HG02981 (cell line): Measurements from ENCODE around the gene HECTD3.
"Not testable (repeated sequence)": the region's sequence is repeated elsewhere in the genome, so short reads cannot be mapped to it uniquely, and the experiment has no call there.

Experiments
- ATAC-seq: cut with Tn5 transposase; IDR thresholded peaks from one replicate; pipeline ENCODE4 v1.9.1; 2021; ENCODE audit warnings: mild to moderate bottlenecking, moderate library complexity; ENCODE audit not compliant: unreplicated experiment

HECTD3 gene

DNA sequence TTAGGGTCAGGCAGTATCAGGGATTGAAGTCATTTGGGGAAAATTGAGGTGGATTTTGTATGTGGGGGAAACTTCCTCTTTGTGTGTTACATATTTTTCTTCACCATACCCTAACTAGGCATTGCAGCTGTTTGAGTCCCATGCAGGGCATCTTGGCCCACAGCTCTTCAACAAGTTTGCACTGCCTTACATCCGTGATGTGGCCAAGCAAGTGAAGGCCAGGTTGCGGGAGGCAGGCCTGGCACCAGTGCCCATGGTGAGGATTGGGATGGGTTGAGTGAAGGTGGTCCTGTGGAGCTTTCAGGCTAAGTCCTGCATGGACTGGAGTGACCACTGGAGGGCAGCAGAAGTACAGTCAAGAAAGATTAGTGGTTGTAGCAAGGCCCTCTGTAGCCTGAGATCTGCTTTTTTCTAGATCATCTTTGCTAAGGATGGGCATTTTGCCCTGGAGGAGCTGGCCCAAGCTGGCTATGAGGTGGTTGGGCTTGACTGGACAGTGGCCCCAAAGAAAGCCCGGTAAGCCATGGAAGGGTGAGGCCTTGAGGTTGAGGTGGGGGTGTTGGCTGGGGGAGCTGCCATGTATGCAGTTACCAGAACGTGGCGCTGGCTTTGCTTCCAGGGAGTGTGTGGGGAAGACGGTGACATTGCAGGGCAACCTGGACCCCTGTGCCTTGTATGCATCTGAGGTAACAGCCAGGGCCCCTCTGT is 3.4 kb upstream of the HECTD3 start:
- no peak for ATAC-seq

DNA sequence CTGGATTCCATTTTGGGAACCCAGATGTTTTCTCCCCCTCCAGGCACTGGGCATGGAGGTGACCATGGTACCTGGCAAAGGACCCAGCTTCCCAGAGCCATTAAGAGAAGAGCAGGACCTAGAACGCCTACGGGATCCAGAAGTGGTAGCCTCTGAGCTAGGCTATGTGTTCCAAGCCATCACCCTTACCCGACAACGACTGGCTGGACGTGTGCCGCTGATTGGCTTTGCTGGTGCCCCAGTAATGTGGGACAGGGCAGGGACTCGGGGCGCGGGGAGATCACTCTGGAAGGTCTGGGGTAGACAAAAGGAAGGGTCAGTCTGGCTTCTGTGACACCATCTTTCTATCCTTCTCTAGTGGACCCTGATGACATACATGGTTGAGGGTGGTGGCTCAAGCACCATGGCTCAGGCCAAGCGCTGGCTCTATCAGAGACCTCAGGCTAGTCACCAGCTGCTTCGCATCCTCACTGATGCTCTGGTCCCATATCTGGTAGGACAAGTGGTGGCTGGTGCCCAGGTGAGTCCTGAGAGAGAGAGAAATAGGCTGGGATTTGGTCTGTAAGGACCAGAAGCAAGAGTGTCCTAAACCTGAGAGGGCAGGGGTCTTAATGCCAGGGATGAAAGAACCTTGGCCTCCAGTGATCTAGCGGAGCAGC is 2.6 kb upstream of the HECTD3 start:
- ATAC-seq: no peak

- ATAC-seq: no peak
Observed at GRCh38 chr1:45012639-45013278, 1.6 kb upstream of the HECTD3 start.

DNA sequence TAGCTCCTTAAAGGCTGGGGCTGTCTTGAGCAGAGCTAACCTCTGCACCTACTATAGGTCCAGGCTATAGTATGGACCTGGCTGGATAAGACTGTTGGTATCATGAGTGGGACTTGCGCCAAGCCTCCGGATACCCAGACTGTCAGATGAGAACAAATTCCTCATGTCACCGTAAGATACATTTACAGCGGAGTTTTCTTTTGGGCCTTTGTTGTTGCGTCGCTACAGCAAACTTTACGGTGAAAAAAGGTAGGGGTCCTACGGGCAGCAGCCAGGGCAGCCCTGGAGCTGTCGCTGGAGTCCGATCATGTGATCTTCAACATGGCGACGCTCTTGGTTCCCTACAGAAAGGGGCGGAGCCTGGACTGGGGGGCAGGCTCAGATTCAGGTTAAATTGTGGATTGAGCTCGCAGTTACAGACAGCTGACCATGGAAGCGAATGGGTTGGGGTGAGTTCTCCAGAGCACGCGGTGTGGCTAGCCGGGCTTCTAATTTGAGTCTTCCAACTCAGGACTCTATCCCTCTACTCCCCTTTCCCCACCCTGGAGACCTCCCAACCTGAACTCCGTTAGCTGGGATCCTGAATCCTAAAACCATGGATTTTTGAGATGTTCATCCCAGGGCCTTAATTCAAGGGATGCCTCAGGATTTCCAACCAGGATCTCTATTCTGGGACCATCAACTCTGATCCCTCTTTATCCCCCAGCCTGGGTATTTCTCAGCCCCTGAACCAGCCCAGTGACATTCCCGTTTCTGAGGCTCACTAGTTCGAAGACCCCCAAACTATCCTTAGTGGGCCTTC is 914 bp upstream of the HECTD3 start, which contains the start of gene UROD:
TSS of gene UROD (plus strand) at position 418 of the 802 bp plus-strand sequence. CDS start at position 430, 12 bp downstream.
- peak; percentile 67 for ATAC-seq

- ATAC-seq: no peak
Observed at GRCh38 chr1:45009956-45010854, 919 bp downstream of the HECTD3 start.

DNA sequence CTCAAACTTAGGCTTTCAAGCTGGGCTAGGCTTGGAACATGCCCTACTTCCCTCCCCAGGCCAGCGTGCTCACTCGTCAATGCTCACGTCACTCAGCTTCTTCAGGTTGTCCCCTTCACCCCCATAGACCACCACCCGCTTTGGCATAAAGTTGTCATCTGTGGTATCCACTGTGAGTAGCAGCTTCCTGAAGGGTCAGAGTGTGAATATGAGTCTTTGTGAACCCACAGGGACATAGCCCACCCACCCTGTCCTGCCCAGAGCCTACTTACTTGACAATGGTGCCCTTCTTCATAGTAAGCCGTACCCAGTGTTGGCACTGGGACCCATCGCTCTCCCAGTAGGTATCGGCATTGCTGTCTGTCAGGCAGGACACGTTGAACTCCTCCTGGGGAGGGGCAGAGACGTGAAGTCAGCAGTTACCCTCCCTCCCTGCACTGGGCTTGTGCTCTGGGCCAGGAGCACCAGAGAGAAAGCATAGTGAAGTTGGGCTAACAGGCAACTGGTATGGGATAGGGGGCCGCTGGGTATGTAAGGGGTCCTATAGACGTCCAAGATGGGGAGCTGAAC is 1.7 kb downstream of the HECTD3 start:
- no peak for ATAC-seq

DNA sequence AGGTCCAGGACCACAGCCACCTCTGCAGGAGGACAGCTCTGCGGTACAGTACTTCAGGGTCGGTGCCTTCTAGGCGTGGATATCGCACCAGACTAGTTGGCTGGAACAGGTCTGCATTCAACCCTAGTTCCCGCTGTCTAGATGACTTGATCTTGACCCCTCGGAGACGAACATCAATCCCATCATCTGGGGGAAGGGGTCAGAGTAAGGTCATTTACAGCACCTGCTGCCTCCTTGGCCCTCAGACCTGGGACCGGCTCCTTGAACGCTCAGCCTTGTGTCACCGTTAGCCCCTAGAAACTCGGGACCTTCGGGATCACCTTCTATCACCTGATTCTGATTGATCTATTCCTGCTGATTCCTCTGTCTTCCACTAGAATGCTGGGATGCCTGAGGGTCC is 2.6 kb downstream of the HECTD3 start:
- no peak for ATAC-seq

DNA sequence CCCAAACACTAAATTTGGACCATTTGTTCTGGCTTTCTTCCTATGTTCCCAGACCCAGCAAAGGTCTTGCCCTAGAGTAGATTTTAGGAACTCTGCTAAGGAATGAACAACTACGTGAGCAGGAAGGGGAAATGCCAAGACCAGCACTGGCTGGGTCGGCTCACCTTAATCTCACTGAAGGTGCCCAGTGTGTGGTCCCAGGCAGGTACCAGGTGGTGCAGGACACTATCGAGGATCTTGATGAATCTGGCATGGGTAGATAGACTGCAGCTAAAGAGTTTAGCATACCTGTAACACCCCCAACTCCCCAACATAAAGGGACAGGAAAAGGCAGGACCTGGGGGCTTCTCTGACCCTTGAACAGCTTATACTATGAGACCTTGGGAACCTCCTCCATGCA is 3.0 kb downstream of the HECTD3 start:
- ATAC-seq: no peak

DNA sequence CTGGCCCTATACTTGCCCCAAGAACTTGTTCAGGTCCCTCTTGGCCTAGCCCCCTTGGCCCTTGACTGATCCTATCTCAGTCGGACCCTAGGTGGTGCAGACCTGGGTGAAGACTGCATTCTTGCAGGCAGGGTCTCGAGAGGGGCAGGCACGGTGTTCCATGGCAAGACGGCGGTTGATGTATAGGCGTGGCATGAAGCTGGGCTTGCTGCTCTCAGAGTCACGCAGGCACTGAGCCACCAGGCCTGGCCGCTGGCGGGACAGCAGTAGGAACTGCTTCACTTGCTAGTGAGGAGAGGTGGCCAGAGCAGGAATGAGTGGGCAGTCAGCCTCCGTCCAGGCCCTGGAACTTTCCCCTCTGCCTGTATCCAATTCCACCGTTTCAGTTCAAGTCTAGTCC is 3.8 kb downstream of the HECTD3 start:
- ATAC-seq: no peak

DNA sequence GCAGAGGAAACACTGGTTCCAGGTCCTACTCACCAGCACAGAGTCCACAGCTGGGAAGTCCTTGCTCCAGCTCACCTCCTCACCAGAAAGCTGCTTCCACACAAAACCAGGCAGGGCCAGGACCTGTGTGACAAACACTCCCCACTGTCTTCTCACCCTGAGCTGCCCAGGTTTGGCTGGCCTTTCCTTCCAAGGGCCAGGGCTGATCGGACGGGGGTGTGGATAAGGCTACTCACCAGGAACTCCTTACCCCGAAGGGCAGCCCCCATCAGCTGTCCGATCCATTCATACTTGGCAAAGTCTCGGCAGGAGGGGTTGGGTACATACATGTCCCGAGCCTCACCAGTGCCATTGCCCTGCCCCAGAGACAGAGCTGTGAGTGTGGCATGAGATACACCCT is 5.4 kb downstream of the HECTD3 start:
- ATAC-seq: no peak

DNA sequence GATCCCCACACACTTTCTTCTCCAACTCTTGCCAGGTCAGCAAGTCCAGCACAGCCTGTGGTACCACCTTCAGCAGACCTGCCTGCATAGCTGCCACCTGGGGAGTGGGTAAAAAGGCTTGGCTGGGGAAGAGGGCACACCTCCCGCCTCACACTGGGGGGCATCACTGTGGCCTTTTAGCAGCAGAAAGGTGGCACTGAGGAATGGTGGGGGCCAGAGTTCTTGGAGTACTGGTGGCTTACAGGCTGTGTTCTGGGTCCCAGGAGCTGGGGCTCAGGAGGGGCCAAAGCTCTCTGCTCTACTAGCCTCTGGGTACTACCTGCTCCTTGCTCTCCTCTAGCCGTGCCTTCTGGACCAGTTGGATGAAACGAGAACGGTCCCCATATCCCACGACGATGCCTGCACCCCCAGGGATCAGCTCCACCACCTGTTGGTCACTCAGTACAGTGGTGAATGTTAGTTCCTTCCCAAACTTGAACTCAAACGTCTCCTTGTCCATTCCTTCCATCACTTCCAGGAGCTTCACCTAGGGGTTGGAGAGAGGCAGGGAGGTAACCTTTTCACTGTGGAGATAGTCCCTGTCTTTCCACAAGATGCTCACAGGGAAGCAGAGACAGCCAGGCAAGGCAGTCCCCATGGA is 6.7 kb downstream of the HECTD3 start:
- ATAC-seq: no peak

GRCh38 chr1:45003741-45004140 is 7.4 kb downstream of the HECTD3 start:
- no peak for ATAC-seq

DNA sequence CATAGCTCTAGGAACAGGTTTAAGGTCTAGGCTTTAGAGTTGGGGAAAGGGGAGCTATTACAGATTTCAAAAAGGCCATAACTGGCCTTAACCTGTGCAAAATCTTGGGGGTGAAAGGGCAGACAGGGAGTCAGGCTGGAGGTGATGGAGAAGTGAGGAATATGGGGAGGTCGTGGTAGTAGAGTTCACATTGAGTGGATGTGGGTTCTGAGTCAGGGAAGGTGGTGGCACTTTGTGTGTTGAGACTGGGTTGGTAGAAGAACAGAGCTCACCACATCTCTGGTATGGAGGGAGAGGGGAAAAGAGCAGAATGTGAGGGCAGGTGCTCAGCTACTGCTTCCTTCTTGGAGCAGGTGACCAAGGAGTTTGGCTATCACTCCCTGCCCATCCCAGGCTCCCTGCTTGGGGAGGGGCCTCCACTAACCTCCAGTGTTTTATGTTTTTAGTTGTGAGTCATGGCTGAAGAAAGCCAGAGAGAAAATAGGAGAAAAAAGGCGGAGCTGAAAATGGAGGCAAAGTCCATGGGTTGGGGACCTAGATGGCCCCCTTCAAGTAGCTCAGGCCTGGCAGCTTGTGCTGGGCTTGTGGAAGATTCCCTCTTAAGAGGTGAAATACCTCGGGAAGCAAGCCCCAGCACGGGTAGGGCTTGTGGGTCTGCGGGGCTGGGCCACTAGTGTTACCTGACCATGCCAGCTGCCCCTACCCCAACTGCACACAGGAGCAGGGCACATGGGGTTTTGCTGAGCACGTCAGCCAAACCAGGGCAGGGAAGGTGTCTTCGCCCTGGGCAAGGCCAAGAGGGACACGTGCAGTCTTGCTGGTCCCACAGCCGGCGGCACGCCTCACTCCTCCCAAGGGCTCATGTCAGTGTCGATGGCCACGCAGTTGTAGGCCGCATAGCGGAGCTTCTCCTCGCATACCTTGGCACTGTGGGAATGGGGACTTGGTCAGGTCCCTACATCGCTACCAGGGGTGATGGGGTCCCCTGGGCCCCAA is 8.2 kb downstream of the HECTD3 start:
- ATAC-seq: no peak

DNA sequence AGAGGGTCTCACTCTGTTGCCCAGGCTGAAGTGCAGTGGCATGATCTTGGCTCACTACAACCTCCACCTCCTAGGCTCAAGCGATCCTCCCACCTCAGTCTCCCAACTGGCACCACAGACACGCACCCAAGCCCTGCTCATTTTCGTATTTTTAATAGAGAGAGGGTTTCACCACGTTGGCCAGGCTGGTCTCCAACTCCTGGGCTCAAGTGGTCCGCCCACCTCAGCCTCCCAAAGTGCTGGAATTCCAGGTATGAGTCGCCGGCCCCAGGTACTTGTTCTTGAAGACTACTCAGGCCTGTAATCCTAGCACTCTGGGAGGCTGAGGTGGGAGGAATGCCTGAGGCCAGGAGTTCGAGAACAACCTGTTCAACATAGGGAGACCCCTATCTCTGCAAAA is 9.5 kb downstream of the HECTD3 start:
- not testable (repeated sequence) for ATAC-seq

- no peak for ATAC-seq
Observed at GRCh38 chr1:45001011-45001481, 10.1 kb downstream of the HECTD3 start.

DNA sequence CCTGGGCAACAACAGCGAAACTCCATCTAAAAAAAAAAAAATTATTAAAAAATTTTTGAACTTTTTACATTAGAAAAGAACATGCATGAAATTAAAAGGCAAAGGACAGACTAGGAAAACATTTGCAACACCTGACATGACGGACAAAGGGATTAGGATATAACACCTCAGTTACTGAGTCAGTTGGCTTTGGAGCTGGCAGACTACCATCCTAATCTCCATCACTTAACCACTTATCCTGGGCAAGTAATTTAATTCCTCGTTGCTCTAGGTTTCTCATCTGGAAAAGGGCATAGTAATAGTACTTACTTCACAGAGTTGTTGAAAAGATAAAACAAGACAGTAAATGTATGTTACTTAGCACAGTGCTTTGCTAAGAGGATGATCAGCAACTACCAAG is 11.9 kb downstream of the HECTD3 start:
- ATAC-seq: no peak

DNA sequence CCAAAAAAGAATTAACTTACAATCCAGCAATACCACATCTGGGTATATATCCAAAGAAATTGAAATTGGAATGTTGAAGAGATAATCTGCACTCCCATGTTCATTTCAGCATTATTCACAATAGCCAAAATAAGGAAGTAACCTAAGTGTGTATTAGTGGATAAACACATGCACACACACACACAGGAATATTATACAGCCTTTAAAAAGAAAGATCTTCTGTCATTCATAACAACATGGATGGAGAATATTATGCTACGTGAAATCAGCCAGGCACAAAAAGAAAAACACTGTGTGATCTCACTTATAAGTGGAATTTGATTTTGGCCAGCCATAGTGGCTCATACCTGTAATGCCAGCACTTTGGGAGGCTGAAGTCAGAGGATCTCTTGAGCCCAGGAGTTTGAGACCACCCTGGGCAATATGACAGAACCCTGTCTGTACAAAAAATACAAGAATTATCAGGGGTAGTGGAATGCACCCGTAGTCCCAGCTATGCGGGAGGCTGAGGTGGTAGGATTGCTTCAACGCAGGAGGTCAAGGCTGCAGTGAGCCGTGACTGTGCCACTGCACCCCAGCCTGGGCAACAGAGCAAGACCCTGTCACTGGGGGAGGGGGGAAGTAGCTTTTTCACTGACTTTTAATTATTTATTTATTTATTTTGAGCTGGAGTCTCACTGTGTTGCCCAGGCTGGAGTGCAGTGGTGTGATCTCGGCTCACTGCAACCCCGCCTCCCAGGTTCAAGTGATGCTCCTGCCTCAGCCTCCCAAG is 15.5 kb downstream of the HECTD3 start:
- no peak for ATAC-seq
